WERI-Rb-1 (cell line): ENCODE measurements around the gene KRTAP10-1.

Source experiments
- DNase-seq: peaks from one replicate; pipeline ENCODE4 v3.0.0-alpha.2; 2020
- H3K27ac ChIP-seq: fragments of 250-450 bp; sonication (Bioruptor Pico); 2 replicates; pipeline ENCODE4 v1.5.1; 2020; ENCODE audit warnings: mild to moderate bottlenecking, moderate library complexity
- H3K27me3 ChIP-seq: fragments of 250-450 bp; sonication (Bioruptor Pico); 2 replicates; pipeline ENCODE4 v1.5.1; 2021; ENCODE audit warnings: mild to moderate bottlenecking, low read depth, moderate library complexity; ENCODE audit not compliant: insufficient read depth, severe bottlenecking
- H3K36me3 ChIP-seq: fragments of 250-450 bp; sonication (Bioruptor Pico); 2 replicates; pipeline ENCODE4 v1.5.1; 2020; ENCODE audit warnings: mild to moderate bottlenecking, moderate library complexity
- H3K4me3 ChIP-seq: 2 replicates; pipeline ENCODE4 v1.5.1; 2011; ENCODE audit warnings: low read depth, mild to moderate bottlenecking, control low read depth, low read length
- H3K9me3 ChIP-seq: fragments of 250-450 bp; sonication (Bioruptor Pico); 2 replicates; pipeline ENCODE4 v1.5.1; 2021; ENCODE audit warnings: mild to moderate bottlenecking, moderate library complexity; ENCODE audit not compliant: severe bottlenecking
- TF ChIP-seq, protein P1 (sequence below): IDR thresholded peaks from 2 replicates; pipeline ENCODE4 v1.5.1; 2011; ENCODE audit warnings: low read depth, mild to moderate bottlenecking, control low read depth, inconsistent platforms, low read length

The KRTAP10-1 gene

GRCh38 chr21:44500111-44500510 is 39.9 kb downstream of the KRTAP10-1 start:
- TF ChIP-seq, protein P1, sequence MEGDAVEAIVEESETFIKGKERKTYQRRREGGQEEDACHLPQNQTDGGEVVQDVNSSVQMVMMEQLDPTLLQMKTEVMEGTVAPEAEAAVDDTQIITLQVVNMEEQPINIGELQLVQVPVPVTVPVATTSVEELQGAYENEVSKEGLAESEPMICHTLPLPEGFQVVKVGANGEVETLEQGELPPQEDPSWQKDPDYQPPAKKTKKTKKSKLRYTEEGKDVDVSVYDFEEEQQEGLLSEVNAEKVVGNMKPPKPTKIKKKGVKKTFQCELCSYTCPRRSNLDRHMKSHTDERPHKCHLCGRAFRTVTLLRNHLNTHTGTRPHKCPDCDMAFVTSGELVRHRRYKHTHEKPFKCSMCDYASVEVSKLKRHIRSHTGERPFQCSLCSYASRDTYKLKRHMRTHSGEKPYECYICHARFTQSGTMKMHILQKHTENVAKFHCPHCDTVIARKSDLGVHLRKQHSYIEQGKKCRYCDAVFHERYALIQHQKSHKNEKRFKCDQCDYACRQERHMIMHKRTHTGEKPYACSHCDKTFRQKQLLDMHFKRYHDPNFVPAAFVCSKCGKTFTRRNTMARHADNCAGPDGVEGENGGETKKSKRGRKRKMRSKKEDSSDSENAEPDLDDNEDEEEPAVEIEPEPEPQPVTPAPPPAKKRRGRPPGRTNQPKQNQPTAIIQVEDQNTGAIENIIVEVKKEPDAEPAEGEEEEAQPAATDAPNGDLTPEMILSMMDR, result no peak
- Histone ChIP-seq H3K27ac (no peak overlapping the region), H3K27me3 (no peaks in the 10 kb centered on the region), H3K4me3 (no peak overlapping the region), H3K9me3 (no peaks in the 10 kb centered on the region), H3K36me3 (no peaks in the 10 kb centered on the region)
- no peak for DNase-seq

DNA sequence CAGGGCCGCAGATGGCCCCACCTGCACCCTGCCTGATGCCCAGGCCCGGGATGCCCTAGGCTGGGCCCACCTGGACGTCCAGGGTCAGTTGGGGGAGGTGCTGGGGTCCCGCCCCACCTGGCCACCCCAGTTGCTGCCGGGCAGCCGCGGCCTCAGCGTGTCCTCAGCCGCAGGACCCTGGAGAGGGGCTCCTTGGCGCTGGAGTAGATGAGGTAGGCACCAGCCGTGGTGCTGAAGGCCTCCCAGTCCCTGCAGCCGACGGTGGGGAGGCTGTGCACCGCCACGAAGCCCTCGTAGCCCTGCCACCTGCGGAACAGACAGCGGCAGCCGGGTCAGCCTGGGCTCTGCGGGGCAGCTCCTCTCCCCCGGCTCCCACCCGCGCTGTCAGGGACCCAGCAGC is 40.4 kb downstream of the KRTAP10-1 start:
- no peak overlapping the region for H3K27ac ChIP-seq
- H3K9me3 ChIP-seq, result peaks cover under 1% of the 10 kb centered on the region
- TF ChIP-seq, protein P1, result no peak
- H3K36me3 ChIP-seq, result no peaks in the 10 kb centered on the region
- no peaks in the 10 kb centered on the region for H3K27me3 ChIP-seq
- no peak for DNase-seq
- no peak overlapping the region for H3K4me3 ChIP-seq

GRCh38 chr21:44499211-44499560 is 40.8 kb downstream of the KRTAP10-1 start:
- no peaks in the 10 kb centered on the region for H3K27me3 ChIP-seq

GRCh38 chr21:44498280-44499210 is 41.5 kb downstream of the KRTAP10-1 start:
- Histone ChIP-seq H3K27ac (no peak overlapping the region), H3K9me3 (peaks cover 3% of the 10 kb centered on the region), H3K36me3 (no peaks in the 10 kb centered on the region), H3K27me3 (no peaks in the 10 kb centered on the region), H3K4me3 (no peak overlapping the region)
- TF ChIP-seq, protein P1, result no peak
- DNase-seq, result no peak

More at GRCh38 chr21:44499211-44499560, 40.8 kb downstream of the KRTAP10-1 start:
- H3K9me3 ChIP-seq, result peaks cover 3% of the 10 kb centered on the region
- DNase-seq, result no peak
- H3K27ac ChIP-seq, result no peak overlapping the region
- TF ChIP-seq, protein P1, result no peak
- no peaks in the 10 kb centered on the region for H3K36me3 ChIP-seq
- H3K4me3 ChIP-seq, result no peak overlapping the region

- Histone ChIP-seq H3K27ac (no peak overlapping the region), H3K4me3 (no peak overlapping the region), H3K36me3 (no peaks in the 10 kb centered on the region), H3K27me3 (no peaks in the 10 kb centered on the region), H3K9me3 (peaks cover 12% of the 10 kb centered on the region)
- DNase-seq, result peak; percentile 45
- TF ChIP-seq, protein P1, result no peak
Observed at GRCh38 chr21:44497703-44498126, 42.3 kb downstream of the KRTAP10-1 start.
